Breast epithelium (tissue), 3 donors: ENCODE measurements around the gene ACTN4.

Experiments used
- CTCF ChIP-seq, 3 donors: fragments of 450-650 bp; IDR thresholded peaks; one replicate each; pipeline ENCODE4 v1.5.1; 2016 to 2017; ENCODE audit warnings: antibody characterized with exemption in 3 of 3, mild to moderate bottlenecking in 3 of 3, moderate library complexity in 3 of 3
- POLR2A ChIP-seq: fragments of 450-650 bp; IDR thresholded peaks from one replicate; pipeline ENCODE4 v1.6.1; 2016; ENCODE audit warnings: antibody characterized with exemption, mild to moderate bottlenecking, moderate library complexity
- POLR2AphosphoS5 ChIP-seq, 3 donors: sonication (generic); formaldehyde crosslinking; IDR thresholded peaks; one replicate each; pipeline ENCODE4 v1.6.1; 2017; ENCODE audit warnings: antibody characterized with exemption in 3 of 3

GRCh38 chr19:38697641-38698071 lies 50.2 kb downstream of the ACTN4 start:
- TF ChIP-seq CTCF (IDR thresholded peaks at IDR 0.05) (no peak), POLR2A (no peak), POLR2AphosphoS5 (IDR thresholded peaks at IDR 0.05) (no peak)
